DMS53 (cell line): ENCODE data around the gene PPOX.

Experiments
- DNase-seq: peaks from one replicate; lab custom pipeline; 2025; lab: John Stamatoyannopoulos, UW

PPOX gene

DNA sequence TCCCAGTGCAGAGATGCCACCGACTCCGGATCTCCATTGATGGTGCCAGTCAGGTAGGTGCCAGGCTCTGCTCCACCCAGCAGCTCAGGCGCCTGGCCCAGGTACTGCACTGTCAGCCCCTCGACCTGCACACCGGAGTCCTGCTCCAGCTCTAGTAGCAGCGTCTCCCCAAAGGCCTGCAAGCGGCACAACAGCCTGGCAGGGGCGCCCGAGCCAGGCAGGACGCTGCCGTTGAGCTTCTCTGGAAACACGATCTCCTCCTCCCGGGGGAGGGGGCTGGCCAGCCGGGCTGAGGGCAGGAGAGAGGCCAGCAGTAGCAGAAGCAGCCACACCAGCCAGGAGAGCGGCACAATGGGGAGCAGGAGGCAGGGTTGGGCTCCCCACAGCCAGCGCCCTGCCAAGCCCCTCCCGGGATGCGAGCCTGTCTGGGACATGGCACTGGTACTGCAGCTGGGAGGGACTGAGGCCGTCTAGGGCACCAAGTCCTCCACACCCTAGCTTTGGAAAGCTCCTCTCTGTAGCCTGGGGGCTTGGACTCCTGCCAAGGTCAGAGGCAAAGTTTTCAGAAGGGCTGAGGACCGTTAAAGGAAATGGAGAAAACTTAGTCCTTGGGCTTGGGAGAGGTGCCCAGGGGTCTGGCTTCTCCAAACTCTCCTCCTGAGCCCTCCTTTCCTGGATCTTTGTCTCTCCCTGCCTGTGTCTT, 32.1 kb downstream of the PPOX start:
- DNase-seq: peak; percentile 27

- no peak for DNase-seq
Measured at GRCh38 chr1:161198897-161199431, 32.7 kb downstream of the PPOX start, which contains the start of gene ADAMTS4. Gene ADAMTS4, minus strand, starts transcription at chr1:161199054. Its CDS starts 427 bp downstream, at chr1:161198627.

- no peak for DNase-seq
Measured at GRCh38 chr1:161199506-161200139, 33.4 kb downstream of the PPOX start.

- no peak for DNase-seq
Measured at GRCh38 chr1:161200421-161200991, 34.3 kb downstream of the PPOX start.

DNA sequence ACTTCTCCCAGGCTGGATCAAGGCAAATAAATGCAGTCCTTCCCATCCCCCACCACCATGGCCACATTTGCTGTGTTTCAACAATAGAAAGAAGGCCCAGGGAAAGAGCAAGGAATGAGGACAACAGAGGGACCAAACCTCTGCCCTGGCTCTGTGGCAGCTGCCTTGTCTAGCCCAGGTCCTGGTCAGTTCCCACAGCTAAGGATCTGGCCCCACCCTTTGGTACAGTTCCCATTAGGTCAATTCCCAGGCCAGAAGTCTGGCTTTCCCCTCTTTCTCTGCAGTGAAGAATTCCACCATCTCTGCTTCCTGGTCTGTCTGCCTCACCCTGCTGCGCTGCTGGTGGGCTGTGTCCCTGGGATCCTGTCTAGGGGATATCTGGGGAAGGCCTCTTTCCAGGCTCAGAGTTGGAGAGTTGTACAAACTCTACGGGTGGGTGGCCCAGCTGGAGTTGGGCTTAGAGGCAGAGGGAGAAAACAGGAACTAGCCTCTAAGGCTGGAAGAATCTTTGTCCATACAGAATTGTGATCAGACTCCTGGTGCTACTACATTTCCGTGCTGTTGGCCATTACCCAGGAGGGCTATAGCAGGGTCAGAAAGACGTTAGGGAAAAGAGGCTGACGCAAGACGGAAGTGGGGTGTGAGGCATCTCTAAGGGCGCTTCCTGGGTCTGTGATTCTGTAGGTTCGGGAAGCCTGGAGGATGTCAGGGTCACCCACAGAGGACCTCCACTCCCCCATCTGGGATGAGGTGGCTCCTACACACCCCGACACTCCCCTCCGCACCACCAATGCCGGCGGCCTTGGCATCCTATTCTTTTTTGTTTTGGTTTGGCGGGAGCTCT, 35.0 kb downstream of the PPOX start:
- peak; percentile 36 for DNase-seq

DNA sequence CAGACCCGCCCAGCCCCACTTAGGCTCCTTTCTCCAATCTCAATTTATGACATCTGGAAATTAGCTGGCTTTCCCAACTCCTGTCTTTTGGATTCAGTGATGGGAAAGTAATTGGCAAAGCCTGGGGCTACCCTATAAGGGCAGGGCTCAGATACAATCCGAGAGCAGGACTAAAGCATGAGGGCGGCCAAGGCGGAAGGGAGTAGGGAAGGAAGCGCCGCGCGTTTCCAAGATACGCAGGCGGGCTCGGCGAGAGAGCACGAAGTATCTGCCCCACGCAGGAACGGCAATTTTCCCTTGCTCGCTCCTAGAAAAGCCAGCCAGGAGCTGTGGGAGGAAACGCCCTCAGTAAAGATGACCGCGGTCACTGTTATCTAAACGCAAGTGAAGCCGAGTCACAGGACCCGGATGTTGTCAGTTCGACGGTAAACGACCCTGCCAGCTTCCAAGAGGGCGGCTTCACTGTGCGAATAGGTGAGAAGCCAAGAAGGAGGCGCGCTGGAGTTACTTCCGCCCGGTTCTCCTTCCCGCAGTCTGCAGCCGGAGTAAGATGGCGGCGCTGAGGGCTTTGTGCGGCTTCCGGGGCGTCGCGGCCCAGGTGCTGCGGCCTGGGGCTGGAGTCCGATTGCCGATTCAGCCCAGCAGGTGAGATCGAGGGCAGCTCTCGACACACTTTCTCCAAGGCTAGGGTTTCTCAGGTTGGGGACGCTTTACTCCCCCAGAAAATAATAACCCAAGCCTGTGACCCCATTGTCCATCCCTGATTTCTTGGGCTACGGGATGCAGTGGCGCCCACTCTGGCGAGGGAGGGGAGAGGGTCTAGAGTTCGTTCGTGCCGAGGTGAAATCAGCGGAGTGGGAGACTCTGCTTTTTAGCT, 35.8 kb downstream of the PPOX start, which contains the start of gene NDUFS2:
NDUFS2 (plus strand) TSS at position 532 of the 877 bp plus-strand sequence; CDS start at position 551, 19 bp downstream.
- DNase-seq: peak; percentile 100

- no peak for DNase-seq
Measured at GRCh38 chr1:161206411-161207140, 40.4 kb downstream of the PPOX start.

DNA sequence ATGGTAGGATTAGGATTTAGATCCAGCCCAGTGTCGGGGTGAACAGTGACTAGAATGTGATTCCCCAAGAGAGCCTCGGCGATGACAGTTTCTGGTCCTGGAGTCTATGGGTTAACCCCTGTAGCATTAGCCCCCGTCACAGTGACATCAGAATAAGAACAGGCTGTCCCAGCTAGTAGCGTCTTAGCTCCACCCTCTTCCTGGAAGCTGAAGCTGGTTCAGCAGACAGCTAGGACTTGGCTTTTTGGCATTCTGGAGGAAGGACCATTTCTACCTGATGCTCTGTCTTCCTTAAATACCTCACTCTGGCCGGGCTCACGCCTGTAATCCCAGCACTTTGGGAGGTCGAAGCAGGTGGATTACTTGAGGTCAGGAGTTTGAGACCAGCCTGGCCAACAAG, 40.9 kb downstream of the PPOX start:
- DNase-seq: no peak

GRCh38 chr1:161209790-161210409, 43.7 kb downstream of the PPOX start:
- DNase-seq: peak; percentile 94

GRCh38 chr1:161214369-161214768, 48.1 kb downstream of the PPOX start:
- DNase-seq: no peak

DNA sequence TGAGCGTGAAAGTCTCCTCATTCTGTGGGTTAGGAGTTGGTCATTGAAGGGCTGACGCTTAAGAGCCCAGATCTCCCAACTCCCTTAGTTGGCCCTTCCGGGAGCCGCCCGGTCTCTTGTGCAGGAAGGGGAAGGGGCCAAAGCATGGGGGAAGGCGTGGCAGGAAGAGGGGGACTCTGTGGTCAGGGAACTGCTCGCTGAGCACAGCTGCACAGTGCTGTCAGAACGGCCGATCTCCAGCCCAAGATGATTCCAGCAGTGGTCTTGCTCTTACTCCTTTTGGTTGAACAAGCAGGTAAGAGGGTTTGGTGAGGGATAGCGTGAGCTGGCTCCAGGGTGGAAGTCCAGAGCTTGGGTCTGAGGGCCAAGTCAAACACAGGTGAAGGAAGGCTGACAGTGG, 48.9 kb downstream of the PPOX start, which contains the start of gene FCER1G:
FCER1G (plus strand) TSS at position 220 of the 400 bp plus-strand sequence; CDS start at position 247, 27 bp downstream.
- no peak for DNase-seq

- DNase-seq: no peak
Measured at GRCh38 chr1:161216945-161217712, 50.9 kb downstream of the PPOX start.

DNA sequence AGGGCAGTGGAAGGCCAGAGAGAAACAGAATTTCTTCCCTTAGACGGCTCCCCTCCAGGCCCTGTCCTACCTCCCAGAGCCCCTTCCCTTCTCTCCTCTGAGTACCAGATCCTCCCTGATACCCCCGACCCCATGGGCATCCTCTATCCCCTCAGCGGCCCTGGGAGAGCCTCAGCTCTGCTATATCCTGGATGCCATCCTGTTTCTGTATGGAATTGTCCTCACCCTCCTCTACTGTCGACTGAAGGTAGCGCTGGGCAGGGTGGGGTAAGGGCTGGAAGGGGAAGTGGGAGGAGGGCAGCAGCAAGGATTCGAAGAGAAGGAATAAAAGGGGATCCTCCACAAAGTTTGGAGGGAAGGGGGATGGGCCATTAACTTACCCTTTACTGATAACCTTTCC, 51.6 kb downstream of the PPOX start:
- no peak for DNase-seq

GRCh38 chr1:161218301-161219077, 52.3 kb downstream of the PPOX start:
- DNase-seq: no peak

DNA sequence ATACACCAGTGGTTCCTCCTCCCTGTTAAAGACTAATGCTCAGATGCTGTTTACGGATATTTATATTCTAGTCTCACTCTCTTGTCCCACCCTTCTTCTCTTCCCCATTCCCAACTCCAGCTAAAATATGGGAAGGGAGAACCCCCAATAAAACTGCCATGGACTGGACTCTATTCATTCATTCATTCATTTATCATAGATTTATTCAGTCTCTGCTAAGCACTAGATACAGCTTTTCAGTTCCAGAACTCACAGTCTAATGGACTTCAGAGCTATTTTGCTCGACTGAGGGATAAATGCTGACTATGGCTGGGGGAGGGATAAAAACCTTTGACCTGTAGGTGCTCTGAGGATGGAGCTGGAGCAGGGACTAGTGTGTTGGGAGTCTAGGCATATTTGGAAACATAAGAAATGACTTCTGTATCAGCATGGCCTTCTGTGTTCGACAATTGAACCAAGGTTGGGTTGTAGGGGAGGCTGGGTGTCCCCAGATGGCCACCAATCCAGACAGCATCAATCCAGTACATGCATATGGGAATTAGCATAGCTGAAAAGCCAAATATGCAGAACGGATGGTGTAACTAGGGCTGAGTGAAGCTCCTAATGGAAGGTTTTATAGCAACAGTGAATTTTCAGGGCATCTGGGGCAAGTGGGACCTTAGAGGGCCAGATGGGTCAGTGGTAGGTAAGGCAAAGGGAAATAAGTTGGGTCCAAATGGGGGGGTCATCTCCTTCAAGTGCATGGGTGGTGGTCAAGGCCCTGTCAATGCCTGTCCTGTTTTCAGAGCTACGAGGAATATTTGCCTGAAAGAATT, 53.1 kb downstream of the PPOX start:
- no peak for DNase-seq

- no peak for DNase-seq
Measured at GRCh38 chr1:161220002-161220401, 53.8 kb downstream of the PPOX start.
